Neural progenitor cell (in vitro differentiated cells): Measurements from ENCODE around the gene NHERF1. TPM values are rescaled to one million over a fixed set of nuclear protein-coding genes. Genes with fewer than 3 reads are reported as not detected.

Experiments
- DNase-seq: peaks from one replicate; pipeline ENCODE4 v3.0.0-alpha.2; 2016; ENCODE audit warnings: low spot score
- H2AFZ ChIP-seq: fragments of 200-600 bp; sonication (generic); replicated peaks from 2 replicates; pipeline ENCODE4 v1.6.1; 2016; ENCODE audit warnings: antibody characterized with exemption
- H3F3A ChIP-seq: fragments of 200-600 bp; sonication (generic); 2 replicates; pipeline ENCODE4 v1.6.1; 2016; ENCODE audit warnings: antibody characterized with exemption, low read depth
- H3K27ac ChIP-seq: fragments of 200-600 bp; sonication (generic); 2 replicates; pipeline ENCODE4 v1.5.1; 2016; ENCODE audit warnings: mild to moderate bottlenecking
- H3K27me3 ChIP-seq: fragments of 200-600 bp; sonication (generic); 2 replicates; pipeline ENCODE4 v1.6.1; 2016; ENCODE audit warnings: mild to moderate bottlenecking, moderate library complexity
- H3K36me3 ChIP-seq: fragments of 200-600 bp; sonication (generic); 2 replicates; pipeline ENCODE4 v1.5.1; 2016
- H3K4me1 ChIP-seq: fragments of 200-600 bp; sonication (generic); 2 replicates; pipeline ENCODE4 v1.6.1; 2016; ENCODE audit warnings: mixed run types
- H3K4me2 ChIP-seq: fragments of 200-600 bp; sonication (generic); 2 replicates; pipeline ENCODE4 v1.6.1; 2016
- H3K4me3 ChIP-seq: fragments of 200-600 bp; sonication (generic); 2 replicates; pipeline ENCODE4 v1.5.1; 2016
- H3K79me2 ChIP-seq: fragments of 200-600 bp; sonication (generic); 2 replicates; pipeline ENCODE4 v1.6.1; 2016; ENCODE audit warnings: low read depth
- H3K9ac ChIP-seq: fragments of 200-600 bp; sonication (generic); 2 replicates; pipeline ENCODE4 v1.6.1; 2016
- H3K9me3 ChIP-seq: fragments of 200-600 bp; sonication (generic); 2 replicates; pipeline ENCODE4 v1.5.1; 2016; ENCODE audit warnings: low read depth
- H4K20me1 ChIP-seq: fragments of 200-600 bp; sonication (generic); 2 replicates; pipeline ENCODE4 v1.6.1; 2016; ENCODE audit warnings: low read depth
- H3K27ac Mint-ChIP-seq: 3 replicates; pipeline ENCODE4 v1.8.0; 2021; ENCODE audit warnings: mixed read lengths
- H3K27me3 Mint-ChIP-seq: 2 replicates; pipeline ENCODE4 v1.8.0; 2022; ENCODE audit warnings: low read depth, mild to moderate bottlenecking, inconsistent platforms, moderate library complexity, mixed read lengths; ENCODE audit not compliant: insufficient read depth
- H3K36me3 Mint-ChIP-seq: 3 replicates; pipeline ENCODE4 v1.8.0; 2021; ENCODE audit warnings: mixed read lengths
- H3K4me1 Mint-ChIP-seq: 3 replicates; pipeline ENCODE4 v1.8.0; 2021; ENCODE audit warnings: mixed read lengths
- H3K4me3 Mint-ChIP-seq: 3 replicates; pipeline ENCODE4 v1.8.0; 2021; ENCODE audit warnings: mild to moderate bottlenecking, moderate library complexity, mixed read lengths
- H3K9me3 Mint-ChIP-seq: 3 replicates; pipeline ENCODE4 v1.8.0; 2020; ENCODE audit warnings: mixed read lengths
- EZH2 ChIP-seq: fragments of 200-600 bp; sonication (generic); IDR thresholded peaks from 2 replicates; pipeline ENCODE4 v1.6.1; 2017; ENCODE audit warnings: antibody characterized with exemption, mild to moderate bottlenecking, moderate library complexity
- EZH2phosphoT487 ChIP-seq: fragments of 200-600 bp; sonication (generic); IDR thresholded peaks from 2 replicates; pipeline ENCODE4 v1.6.1; 2017; ENCODE audit warnings: antibody characterized with exemption
- total RNA-seq: library from RNA; depleted of rRNA; stranded (reverse); fragments of >200 nt; gene quantifications from 2 replicates; pipeline ENCODE4 v1.2.3, GENCODE V29; 2015; ENCODE audit warnings: low replicate concordance
- TF ChIP-seq, protein P1 (sequence below): fragments of 200-600 bp; sonication (generic); IDR thresholded peaks from 2 replicates; pipeline ENCODE4 v1.5.1; 2017; ENCODE audit warnings: antibody characterized with exemption, mild to moderate bottlenecking

The NHERF1 gene
- total RNA-seq, 1 donor from 2014 or later: 27.1 TPM

DNA sequence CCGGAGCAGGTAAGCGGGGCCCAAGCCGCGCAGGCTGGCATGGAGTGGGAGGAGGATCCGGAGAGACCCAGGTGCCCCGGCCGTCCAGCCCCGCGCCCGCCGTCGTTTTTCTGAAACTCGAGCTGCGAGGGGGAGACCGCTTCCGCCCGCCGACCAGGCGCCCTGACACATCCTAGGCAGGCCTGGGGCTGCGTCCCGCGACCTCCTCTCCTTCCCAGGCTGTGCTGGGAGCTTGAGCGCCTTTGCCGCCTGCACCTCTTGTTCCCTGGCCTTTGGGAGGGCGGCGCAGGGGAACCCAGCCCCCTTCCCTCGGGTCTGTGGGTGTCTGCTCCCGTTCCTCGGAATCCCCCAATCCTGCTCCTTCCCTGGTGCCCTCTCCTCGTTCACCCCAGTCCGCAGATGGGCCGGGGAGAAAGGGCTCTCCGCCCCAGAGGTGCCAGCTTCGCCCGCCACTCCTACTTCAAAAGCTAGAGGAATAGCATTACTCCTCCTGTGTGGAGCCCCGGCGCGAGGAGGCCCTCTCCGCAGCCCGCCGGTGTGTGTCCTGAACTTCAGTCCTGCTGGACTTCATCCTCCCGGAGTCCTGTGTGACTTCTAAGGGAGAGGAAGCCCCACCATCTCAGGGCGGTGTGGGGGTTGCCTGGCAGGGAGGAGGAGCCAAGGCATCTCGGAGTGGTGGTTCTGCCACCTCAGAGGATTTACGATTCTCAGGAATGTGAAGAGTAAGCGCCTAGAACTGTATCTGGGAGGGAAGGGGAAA is 1.0 kb downstream of the NHERF1 start:
- DNase-seq: peak; percentile 62

DNA sequence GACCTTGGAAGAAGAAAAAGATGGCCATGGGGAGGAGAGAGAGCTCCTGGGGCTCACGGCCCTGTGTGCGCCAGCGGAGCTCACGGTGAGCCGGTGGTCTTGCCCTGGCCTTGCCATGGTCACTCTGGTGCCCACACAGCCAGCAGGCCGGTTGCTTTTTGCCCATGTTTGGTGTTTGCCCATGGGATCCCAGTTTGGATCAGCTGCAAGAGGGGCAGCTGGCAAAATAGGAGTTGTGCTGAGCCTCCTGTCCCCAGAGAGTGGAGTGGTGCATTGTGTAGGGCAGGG is 1.6 kb downstream of the NHERF1 start:
- H3K9me3 ChIP-seq: no peaks in the 10 kb centered on the region
- peaks cover 41% of the 10 kb centered on the region for H3K4me1 Mint-ChIP-seq
- TF ChIP-seq, protein P1, sequence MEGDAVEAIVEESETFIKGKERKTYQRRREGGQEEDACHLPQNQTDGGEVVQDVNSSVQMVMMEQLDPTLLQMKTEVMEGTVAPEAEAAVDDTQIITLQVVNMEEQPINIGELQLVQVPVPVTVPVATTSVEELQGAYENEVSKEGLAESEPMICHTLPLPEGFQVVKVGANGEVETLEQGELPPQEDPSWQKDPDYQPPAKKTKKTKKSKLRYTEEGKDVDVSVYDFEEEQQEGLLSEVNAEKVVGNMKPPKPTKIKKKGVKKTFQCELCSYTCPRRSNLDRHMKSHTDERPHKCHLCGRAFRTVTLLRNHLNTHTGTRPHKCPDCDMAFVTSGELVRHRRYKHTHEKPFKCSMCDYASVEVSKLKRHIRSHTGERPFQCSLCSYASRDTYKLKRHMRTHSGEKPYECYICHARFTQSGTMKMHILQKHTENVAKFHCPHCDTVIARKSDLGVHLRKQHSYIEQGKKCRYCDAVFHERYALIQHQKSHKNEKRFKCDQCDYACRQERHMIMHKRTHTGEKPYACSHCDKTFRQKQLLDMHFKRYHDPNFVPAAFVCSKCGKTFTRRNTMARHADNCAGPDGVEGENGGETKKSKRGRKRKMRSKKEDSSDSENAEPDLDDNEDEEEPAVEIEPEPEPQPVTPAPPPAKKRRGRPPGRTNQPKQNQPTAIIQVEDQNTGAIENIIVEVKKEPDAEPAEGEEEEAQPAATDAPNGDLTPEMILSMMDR: no peak
- no peak for TF ChIP-seq EZH2phosphoT487
- no peak for TF ChIP-seq EZH2
- no peak overlapping the region for H2AFZ ChIP-seq
- no peaks in the 10 kb centered on the region for H3K36me3 ChIP-seq
- peaks cover 7% of the 10 kb centered on the region for H3K27me3 Mint-ChIP-seq
- peaks cover 15% of the 10 kb centered on the region for H3K36me3 Mint-ChIP-seq
- no peaks in the 10 kb centered on the region for H3K27me3 ChIP-seq
- H3K4me2 ChIP-seq: peak overlapping the region; percentile 87
- no peaks in the 10 kb centered on the region for H3K9me3 Mint-ChIP-seq
- no peak for DNase-seq
- no peak overlapping the region for H3K27ac ChIP-seq
- H3K4me3 ChIP-seq: peak overlapping the region; percentile 99
- H3F3A ChIP-seq: peaks cover 39% of the 10 kb centered on the region
- H3K79me2 ChIP-seq: peaks cover 65% of the 10 kb centered on the region
- peaks cover 48% of the 10 kb centered on the region for H3K4me1 ChIP-seq
- H4K20me1 ChIP-seq: peaks cover 55% of the 10 kb centered on the region
- H3K9ac ChIP-seq: no peak overlapping the region
- H3K4me3 Mint-ChIP-seq: peak overlapping the region; percentile 98
- peak overlapping the region; percentile 47 for H3K27ac Mint-ChIP-seq

More for the DNA sequence above, 1.0 kb downstream of the NHERF1 start:
- Mint-ChIP-seq H3K4me1 (peaks cover 45% of the 10 kb centered on the region), H3K4me3 (peak overlapping the region; percentile 98), H3K36me3 (peaks cover 15% of the 10 kb centered on the region), H3K9me3 (no peaks in the 10 kb centered on the region), H3K27me3 (peaks cover 7% of the 10 kb centered on the region), H3K27ac (peak overlapping the region; percentile 47)
- H3K4me2 ChIP-seq: peak overlapping the region; percentile 87
- H3K36me3 ChIP-seq: no peaks in the 10 kb centered on the region
- no peak for TF ChIP-seq EZH2phosphoT487
- TF ChIP-seq EZH2: no peak
- TF ChIP-seq, protein P1: no peak
- peaks cover 52% of the 10 kb centered on the region for H3K4me1 ChIP-seq
- peaks cover 50% of the 10 kb centered on the region for H4K20me1 ChIP-seq
- peaks cover 40% of the 10 kb centered on the region for H3F3A ChIP-seq
- no peak overlapping the region for H3K27ac ChIP-seq
- no peaks in the 10 kb centered on the region for H3K27me3 ChIP-seq
- no peak overlapping the region for H2AFZ ChIP-seq
- H3K9ac ChIP-seq: peak overlapping the region; percentile 82
- peaks cover 60% of the 10 kb centered on the region for H3K79me2 ChIP-seq
- peak overlapping the region; percentile 99 for H3K4me3 ChIP-seq
- no peaks in the 10 kb centered on the region for H3K9me3 ChIP-seq

DNA sequence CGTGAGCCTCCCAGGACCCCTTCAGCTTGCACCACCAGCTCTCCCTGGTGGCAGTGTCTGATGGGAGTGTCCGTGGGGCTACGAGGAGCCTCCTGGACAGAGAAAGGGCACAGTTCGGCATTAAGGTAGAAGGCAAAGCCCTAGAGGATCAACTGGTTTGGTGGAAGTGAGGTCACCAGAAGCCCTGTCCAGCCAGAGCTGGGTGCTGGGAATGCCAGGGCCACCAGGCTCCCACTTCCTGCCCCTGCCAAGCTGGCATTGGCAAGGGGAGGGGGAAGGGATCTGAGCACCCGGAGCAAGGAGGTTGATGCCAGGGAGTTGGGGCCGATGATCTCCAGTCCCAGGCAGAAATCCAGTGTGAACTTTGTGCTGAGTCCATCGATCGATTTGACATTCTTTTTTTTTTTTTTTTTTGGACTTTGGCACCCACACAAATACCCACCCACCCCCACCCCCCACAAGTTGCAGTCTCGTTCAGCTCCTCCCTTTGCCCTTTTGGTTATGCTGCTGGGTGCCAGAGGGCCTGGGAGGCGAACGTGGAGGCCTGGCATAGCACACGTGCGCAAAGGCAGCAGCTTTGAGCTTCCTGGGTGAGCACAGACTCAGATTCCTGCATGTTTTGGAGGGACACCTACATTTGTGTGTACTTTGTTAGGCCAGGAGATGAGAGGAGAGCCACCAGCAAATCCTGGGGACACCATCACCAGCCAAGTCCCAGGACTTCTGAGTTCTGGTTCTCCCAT is 2.1 kb downstream of the NHERF1 start:
- peaks cover 7% of the 10 kb centered on the region for H3K27me3 Mint-ChIP-seq
- peak overlapping the region; percentile 98 for H3K4me3 Mint-ChIP-seq
- H3K9ac ChIP-seq: no peak overlapping the region
- H3K36me3 Mint-ChIP-seq: peaks cover 15% of the 10 kb centered on the region
- no peaks in the 10 kb centered on the region for H3K36me3 ChIP-seq
- H3K79me2 ChIP-seq: peaks cover 70% of the 10 kb centered on the region
- peaks cover 41% of the 10 kb centered on the region for H3K4me1 Mint-ChIP-seq
- peak overlapping the region; percentile 99 for H3K4me3 ChIP-seq
- H3K4me1 ChIP-seq: peaks cover 43% of the 10 kb centered on the region
- H3K4me2 ChIP-seq: peak overlapping the region; percentile 87
- H3K27me3 ChIP-seq: no peaks in the 10 kb centered on the region
- TF ChIP-seq, protein P1: no peak
- DNase-seq: no peak
- H3K9me3 Mint-ChIP-seq: no peaks in the 10 kb centered on the region
- peaks cover 34% of the 10 kb centered on the region for H3F3A ChIP-seq
- H3K9me3 ChIP-seq: no peaks in the 10 kb centered on the region
- H3K27ac ChIP-seq: no peak overlapping the region
- no peak overlapping the region for H2AFZ ChIP-seq
- H3K27ac Mint-ChIP-seq: no peak overlapping the region
- H4K20me1 ChIP-seq: peaks cover 56% of the 10 kb centered on the region
